GM18511 (cell line): ENCODE results near the gene GYS1.
"Not testable (repeated sequence)": the region's sequence is repeated elsewhere in the genome, so short reads cannot be mapped to it uniquely, and the experiment has no call there.

ENCODE experiments used
- ATAC-seq: cut with Tn5 transposase; IDR thresholded peaks from one replicate; pipeline ENCODE4 v1.9.1; 2021; ENCODE audit warnings: mild to moderate bottlenecking, moderate library complexity; ENCODE audit not compliant: unreplicated experiment

GYS1 gene

DNA sequence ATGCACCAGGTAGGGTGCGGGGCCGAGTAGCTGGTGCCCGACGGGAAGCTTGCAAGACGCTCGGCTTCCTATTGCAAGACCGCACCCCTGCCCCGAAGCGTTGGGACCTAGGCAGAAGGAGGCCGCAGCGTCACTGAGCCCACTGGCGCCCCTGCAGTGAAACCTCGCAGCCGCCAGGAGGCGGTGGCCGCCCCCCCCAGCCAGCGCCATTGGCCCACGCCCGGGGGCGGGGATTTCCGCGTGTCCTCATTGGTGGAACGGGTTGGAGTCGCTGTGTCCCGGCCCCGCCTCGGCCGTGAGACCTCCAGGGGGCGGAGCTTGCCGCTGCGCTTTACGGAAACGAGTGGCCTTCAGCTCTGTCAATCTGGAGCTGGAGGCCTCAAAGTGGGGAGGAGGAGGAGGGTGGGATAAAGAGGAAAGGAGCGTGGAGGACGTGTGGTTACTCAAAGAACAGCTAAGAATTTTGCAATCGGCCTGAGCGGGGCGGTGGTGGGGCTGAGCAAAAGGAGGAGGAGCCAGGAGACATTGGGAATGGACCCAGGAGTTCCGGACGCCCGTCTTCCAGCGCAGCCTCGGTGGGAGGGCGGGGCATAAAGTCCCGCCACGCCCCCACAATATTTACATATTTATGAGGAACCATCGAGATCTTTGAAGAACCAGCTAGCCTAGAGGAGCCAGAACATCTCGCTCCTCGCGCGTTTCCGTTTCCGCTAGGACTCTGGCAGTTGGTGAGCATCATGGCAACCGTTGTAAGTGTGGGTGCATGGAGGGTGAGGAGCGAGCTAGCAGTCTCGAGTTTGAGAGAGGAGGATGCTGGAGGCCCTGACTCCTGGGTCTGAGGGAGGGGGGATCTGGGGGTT is at the start of gene GYS1, which contains the start of gene RUVBL2:
Gene GYS1, minus strand, starts transcription at position 135 of the 860 bp plus-strand sequence. CDS start 197 bp downstream, outside the sequence.
Gene RUVBL2, plus strand, starts transcription at position 713 of the 860 bp plus-strand sequence. Its CDS starts 25 bp downstream, at position 738.
- ATAC-seq, result peak; percentile 89

DNA sequence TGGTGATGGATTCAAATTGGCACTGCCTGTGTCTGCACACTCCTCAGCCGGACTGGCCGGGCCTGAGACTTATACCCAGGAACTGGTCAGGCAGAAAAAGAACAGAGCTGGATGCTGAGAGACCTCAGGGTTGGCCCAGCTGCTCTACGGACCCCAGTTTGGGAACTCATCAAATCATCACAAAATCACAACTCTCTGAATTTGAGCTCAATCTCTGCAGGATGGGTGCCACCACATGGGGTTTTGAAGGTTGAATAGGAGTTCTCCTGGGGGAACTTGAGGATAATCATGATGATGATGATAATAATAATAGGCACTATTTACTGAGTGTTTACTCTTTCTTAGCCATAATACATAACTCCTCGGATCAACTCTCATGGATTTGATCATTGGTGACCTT is 49.6 kb upstream of the GYS1 start:
- ATAC-seq, result not testable (repeated sequence)

DNA sequence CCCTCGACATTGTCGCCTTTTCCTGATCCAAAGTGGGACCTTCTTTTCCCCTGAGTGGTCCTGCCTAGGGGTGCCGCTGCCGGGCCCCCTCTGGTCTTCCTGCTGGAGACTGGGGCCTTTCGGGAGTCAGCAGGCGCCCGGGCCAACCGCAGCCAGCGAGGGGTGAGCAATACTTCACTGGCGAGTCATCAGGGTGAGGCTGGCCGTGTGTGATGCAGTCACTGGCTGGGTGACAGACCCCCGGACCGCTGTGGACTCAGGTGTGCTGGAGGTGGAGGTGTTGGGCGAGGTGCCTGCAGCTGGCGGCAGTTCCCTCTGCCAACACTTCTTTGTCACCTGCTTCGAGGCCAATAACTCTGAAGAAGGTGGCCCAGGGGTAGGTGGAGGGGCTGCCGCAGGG is 49.1 kb upstream of the GYS1 start:
- no peak for ATAC-seq

DNA sequence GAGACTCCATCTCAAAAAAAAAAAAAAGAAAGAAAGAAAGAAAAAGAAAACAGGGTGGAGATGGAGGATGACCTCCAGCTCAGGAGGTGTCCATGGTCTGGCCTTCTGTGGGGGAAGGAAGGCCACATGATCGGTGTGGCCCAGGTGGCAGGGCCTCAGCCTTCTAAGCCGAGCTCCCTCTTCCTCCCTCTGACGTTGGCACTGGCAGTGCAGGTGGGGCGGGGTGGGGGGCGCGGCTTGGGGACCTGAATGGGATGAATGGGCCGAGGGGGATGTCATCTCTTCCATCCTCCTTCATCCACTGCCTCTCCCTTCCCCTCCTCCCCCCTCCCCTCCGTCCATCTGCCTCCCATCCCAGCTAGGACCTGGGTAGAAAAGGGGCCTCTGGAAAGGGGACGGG is 46.6 kb upstream of the GYS1 start:
- not testable (repeated sequence) for ATAC-seq

GRCh38 chr19:49038557-49039276 is 45.6 kb upstream of the GYS1 start:
- ATAC-seq, result not testable (repeated sequence)

GRCh38 chr19:49038111-49038510 is 45.0 kb upstream of the GYS1 start:
- ATAC-seq, result not testable (repeated sequence)

DNA sequence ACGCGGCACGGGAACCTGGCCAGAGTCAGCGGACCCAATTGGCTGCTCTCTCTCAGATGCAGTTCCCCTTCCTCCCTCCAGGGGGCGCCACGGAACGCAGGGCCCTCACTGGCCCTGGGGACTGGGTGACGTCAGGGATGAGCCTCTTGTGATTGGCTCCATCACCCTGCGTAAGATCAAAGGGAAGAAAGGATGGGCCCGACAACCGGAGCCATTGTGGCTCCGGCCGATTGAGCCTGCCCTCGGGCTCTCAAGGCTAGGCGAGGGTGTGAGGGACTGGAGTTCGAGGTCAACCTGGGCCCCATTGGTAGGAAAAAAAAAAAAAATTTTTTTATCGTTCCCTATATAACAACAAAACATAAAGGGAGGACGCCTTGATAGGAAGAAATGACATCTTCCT is 43.7 kb upstream of the GYS1 start, which contains the start of gene CGB1:
Gene CGB1, minus strand, starts transcription at position 81 of the 400 bp plus-strand sequence. CDS start 184 bp downstream, outside the sequence.
- ATAC-seq, result not testable (repeated sequence)

- not testable (repeated sequence) for ATAC-seq
Observed at GRCh38 chr19:49031642-49032301, 38.7 kb upstream of the GYS1 start, which contains the start of gene CGB2. TSS of gene CGB2 (plus strand) at chr19:49031890. CDS start at chr19:49032096, 206 bp downstream.

DNA sequence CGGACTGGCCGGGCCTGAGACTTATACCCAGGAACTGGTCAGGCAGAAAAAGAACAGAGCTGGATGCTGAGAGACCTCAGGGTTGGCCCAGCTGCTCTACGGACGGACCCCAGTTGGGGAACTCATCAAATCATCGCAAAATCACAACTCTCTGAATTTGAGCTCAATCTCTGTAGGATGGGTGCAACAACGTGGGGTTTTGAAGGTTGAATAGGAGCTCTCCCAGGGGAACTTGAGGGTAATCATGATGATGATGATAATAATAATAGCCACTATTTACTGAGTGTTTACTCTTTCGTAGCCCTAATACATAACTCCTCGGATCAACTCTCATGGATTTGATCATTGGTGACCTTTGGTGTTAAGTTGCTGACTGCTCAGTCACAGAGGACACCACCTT is 37.2 kb upstream of the GYS1 start:
- not testable (repeated sequence) for ATAC-seq

DNA sequence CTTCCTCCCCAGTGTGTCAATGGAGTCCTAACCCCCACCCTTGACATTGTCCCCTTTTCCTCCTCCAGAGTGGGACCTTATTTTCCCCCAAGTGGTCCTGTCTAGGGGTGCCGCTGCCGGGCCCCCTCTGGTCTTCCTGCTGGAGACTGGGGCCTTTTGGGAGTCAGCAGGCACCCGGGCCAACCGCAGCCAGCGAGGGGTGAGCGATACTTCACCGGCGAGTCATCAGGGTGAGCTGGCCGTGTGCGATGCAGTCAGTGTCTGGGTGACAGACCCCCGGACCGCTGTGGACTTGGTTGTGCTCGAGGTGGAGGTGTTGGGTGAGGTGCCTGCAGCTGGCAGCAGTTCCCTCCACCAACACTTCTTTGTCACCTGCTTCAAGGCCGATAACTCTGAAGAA is 36.6 kb upstream of the GYS1 start:
- ATAC-seq, result not testable (repeated sequence)

GRCh38 chr19:49028686-49029085 is 35.6 kb upstream of the GYS1 start:
- ATAC-seq, result not testable (repeated sequence)

DNA sequence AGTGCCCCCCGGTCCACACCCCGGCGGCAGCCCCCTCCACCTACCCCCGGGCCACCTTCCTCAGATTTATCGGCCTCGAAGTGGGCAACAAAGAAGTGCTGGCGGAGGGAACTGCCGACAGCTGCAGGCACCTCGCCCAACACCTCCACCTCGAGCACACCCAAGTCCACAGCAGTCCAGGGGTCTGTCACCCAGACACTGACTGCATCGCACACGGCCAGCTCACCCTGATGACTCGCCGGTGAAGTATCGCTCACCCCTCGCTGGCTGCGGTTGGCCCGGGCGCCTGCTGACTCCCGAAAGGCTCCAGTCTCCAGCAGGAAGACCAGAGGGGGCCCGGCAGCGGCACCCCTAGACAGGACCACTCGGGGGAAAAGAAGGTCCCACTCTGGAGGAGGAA is 32.5 kb upstream of the GYS1 start:
- ATAC-seq, result not testable (repeated sequence)

DNA sequence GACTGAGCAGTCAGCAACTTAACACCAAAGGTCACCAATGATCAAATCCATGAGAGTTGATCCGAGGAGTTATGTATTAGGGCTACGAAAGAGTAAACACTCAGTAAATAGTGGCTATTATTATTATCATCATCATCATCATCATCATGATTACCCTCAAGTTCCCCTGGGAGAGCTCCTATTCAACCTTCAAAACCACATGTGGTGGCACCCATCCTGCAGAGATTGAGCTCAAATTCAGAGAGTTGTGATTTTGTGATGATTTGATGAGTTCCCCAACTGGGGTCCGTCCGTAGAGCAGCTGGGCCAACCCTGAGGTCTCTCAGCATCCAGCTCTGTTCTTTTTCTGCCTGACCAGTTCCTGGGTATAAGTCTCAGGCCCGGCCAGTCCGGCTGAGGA is 32.0 kb upstream of the GYS1 start:
- ATAC-seq, result not testable (repeated sequence)

DNA sequence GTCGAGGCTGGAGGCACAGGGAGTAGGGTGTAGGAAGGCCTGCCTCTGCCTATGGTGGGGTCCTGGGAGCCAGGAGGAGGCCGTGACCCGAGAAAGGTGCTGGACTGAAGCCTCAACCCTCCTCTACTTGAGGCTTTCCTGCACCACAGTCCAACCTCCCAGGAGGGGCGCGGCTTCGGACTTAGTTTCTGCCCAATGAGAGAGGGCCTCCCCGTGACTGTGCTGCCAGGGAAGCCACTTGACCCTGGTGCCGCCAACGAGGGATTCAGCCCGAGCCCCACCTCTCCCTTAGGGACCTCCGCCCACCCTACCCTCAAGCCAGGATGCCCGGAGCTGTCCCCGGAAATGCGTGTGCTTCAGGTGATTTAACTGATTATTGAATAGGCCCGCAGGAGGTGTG is 31.1 kb upstream of the GYS1 start, which contains the start of gene CGB3:
Gene CGB3, minus strand, starts transcription at position 101 of the 400 bp plus-strand sequence. CDS start 362 bp downstream, outside the sequence.
- not testable (repeated sequence) for ATAC-seq

DNA sequence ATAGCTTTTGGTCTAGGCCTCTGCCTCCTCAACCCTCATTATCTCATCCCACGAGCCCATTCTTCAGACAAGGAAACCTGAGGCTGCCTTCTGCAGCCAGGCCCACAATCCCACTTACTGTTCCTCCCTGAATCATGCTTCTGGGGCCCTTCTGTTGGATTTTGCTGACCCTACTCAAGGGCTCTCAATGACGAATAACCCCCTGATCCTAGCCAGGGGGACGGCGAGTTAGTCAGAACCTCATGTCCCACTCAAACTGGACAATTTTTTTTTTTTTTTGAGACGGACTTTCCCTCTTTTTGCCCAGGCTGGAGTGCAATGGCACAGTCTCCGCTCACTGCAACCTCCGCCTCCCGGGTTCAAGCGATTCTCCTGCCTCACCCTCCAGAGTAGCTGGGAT is 29.0 kb upstream of the GYS1 start:
- ATAC-seq, result no peak

DNA sequence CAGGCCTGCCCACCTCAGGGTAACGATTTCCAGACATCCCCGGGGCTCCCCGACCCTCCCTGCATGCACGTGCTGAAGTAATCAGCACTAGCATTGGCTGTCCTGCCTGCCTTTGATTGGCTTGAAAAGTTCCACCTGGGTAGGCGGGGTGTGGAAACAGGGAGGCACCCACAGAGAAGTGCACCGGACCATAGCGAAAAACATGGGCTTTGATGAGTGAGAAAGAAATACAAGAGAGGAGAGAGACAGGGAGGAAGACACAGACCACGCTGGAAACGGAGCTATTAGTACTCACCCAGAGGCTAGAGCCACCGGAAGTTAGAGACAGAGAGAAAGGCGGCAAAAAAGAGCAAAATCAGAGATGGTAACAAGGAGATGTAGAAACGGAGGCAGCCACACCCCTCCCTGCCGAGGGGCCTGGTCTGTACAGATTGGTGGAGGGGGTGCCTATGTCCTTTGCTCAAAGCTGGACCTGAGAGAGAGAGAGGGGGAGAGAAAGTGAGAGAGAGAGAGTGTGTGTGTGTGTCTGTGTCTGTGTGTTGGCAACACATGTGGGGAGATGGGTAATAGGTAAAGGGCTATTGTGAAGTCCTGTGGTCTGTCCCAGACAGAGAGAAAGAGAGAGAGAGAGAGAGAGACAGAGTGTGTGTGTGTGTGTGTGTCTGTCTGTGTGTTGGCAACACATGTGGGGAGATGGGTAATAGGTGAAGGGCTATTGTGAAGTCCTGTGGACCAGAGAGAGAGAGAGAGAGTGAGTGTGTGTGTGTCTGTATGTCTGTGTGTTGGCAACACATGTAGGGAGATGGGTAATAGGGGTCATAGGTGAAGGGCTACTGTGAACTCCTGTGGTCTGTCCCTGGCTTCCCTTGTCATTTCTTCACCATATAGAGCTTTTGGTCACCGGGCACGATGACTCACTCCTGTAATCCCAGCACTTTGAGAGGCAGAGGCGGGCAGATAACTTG is 28.1 kb upstream of the GYS1 start:
- ATAC-seq, result no peak

GRCh38 chr19:49020342-49020741 is 27.2 kb upstream of the GYS1 start:
- ATAC-seq, result no peak

DNA sequence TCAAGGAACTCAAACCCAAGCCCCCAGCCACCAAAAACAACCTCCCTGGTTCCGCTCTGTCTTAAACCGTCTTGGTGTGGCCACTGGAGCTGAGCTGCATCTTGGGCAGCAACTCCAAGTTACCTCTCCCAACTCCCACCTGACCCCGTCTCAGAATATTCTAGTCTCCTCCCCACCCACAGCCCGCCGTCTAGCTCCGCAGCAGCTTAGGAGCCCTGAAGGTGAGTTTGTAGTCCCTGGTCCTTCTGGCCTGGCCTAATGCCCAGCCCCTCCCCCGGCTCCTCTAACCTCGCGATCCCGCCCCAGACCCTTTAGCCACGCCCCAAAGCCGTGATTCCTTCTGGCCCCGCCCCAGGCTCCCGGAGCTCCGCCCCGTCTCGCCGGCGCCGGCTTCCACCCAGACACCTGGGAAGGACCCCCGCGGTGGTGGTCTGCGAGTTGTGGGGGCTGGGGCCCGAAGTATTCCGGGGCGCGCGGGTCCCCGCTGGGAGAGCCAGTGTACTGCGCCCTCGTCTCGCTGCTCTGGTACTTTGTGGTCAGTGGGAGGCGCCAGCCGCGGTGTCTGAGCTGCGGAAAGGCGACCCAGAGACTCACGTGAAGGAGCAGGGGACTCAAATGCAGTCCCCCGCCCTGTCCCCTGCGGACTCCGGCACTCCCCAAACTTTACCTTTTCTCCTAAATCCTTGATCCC is 26.3 kb upstream of the GYS1 start:
- no peak for ATAC-seq
